ENCODE results near the gene MAP6D1.
"Not testable (repeated sequence)": the region's sequence is repeated elsewhere in the genome, so short reads cannot be mapped to it uniquely, and the experiment has no call there.

The MAP6D1 gene

DNA sequence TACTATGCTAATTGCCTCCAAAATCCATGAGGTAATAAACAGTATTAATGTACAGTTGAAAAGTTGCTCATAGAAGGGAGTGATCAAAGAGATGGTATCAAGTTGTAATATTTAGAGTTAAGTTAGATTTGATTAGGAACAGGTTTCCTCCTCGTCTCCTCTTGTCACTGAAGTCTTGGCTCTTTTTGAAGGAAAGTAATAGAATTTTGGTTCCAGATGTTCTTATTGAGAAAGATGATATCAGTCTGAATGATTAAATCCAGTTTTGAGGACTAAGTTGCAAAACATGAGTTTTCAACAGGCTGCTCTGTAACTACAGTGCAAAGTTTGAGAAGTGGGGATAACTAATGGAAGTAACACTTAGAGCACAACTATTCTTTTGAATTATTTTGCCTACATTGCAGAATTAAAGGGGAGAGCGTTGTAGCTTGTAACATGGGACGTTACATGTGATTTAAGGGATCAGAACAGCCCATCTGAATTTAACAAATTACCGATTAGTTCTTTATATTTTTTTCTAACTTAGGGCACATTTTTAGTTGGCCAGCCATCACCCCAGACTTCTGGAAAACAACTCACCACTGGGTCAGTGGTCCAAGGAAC lies 48.3 kb downstream of the MAP6D1 start:
- Histone ChIP-seq H3K9me2 (replicated peaks; ENCODE audit: low read depth, low read length) (no peaks in the 10 kb centered on the region), H3K36me3 (ENCODE audit: insufficient read depth, low read length) (peaks cover 90% of the 10 kb centered on the region), H3K4me2 (ENCODE audit: low read depth, low read length, poor library complexity, severe bottlenecking) (no peak overlapping the region), H3K9ac (ENCODE audit: low read depth, low read length, poor library complexity, severe bottlenecking) (no peak overlapping the region), H3K79me2 (ENCODE audit: insufficient read depth, low read length) (no peaks in the 10 kb centered on the region), H3K27me3 (ENCODE audit: insufficient read depth, low read length, poor library complexity, severe bottlenecking) (no peaks in the 10 kb centered on the region), H3K4me3 (ENCODE audit: low read length, poor library complexity, severe bottlenecking) (no peak overlapping the region), H3K9me3 (ENCODE audit: insufficient read depth, low read depth, low read length) (no peaks in the 10 kb centered on the region), H3K4me1 (ENCODE audit: insufficient read depth, low read length, poor library complexity, severe bottlenecking) (no peaks in the 10 kb centered on the region), H4K20me1 (ENCODE audit: insufficient read depth, low read length, poor library complexity, severe bottlenecking) (no peaks in the 10 kb centered on the region), H3F3A (ENCODE audit: low read depth) (no peaks in the 10 kb centered on the region), H2AFZ (ENCODE audit: low read length) (no peak overlapping the region)
- TF ChIP-seq EZH2phosphoT487 (IDR thresholded peaks at IDR 0.05; ENCODE audit: borderline replicate concordance), result no peak
- TF ChIP-seq, protein P1, sequence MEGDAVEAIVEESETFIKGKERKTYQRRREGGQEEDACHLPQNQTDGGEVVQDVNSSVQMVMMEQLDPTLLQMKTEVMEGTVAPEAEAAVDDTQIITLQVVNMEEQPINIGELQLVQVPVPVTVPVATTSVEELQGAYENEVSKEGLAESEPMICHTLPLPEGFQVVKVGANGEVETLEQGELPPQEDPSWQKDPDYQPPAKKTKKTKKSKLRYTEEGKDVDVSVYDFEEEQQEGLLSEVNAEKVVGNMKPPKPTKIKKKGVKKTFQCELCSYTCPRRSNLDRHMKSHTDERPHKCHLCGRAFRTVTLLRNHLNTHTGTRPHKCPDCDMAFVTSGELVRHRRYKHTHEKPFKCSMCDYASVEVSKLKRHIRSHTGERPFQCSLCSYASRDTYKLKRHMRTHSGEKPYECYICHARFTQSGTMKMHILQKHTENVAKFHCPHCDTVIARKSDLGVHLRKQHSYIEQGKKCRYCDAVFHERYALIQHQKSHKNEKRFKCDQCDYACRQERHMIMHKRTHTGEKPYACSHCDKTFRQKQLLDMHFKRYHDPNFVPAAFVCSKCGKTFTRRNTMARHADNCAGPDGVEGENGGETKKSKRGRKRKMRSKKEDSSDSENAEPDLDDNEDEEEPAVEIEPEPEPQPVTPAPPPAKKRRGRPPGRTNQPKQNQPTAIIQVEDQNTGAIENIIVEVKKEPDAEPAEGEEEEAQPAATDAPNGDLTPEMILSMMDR (conservative IDR thresholded peaks at IDR 0.05; ENCODE audit: low read length), result no peak

DNA sequence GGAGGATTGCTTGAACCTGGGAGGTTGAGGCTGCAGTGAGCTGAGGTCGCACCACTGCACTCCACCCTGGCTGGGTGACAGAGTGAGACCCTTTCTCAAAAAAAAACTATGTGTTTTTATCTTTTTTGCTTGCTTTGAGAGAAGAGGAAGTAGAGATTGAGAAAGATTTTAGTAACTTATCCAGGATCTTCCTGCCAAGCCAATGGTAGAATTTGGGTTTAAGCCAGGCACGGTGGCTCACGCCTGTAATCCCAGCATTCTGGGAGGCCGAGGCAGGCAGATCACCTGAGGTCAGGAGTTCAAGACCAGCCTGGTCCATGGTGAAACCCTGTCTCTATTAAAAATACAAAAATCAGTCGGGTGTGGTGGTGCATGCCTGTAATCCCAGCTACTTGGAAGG lies 48.9 kb downstream of the MAP6D1 start:
- not testable (repeated sequence) for H3K79me2 ChIP-seq (ENCODE audit: insufficient read depth, low read length); H3K27me3 ChIP-seq (ENCODE audit: insufficient read depth, low read length, poor library complexity, severe bottlenecking)
- H3K36me3 ChIP-seq (ENCODE audit: insufficient read depth, low read length), result peaks cover 87% of the 10 kb centered on the region

DNA sequence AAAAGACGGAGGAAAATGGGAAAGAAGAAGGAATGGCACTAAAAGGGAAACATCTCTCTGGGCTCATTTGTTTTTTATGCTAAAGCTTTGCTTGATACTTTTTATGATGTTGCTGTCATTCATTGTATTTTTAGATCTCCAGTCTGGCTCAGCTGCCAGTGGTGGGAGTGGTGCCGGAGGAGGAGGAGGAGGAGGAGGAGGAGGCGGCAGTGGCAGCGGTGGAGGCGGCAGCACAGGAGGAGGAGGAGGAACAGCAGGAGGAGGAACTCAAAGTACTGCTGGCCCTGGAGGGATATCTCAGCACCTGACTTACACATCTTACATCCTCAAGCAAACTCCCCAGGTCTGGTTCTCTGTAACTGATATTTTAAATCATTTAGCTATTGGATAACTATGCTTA lies 49.6 kb downstream of the MAP6D1 start:
- no peaks in the 10 kb centered on the region for H3K9me3 ChIP-seq (ENCODE audit: insufficient read depth, low read depth, low read length)
- H3K9ac ChIP-seq (ENCODE audit: low read depth, low read length, poor library complexity, severe bottlenecking), result no peak overlapping the region
- no peaks in the 10 kb centered on the region for H3K79me2 ChIP-seq (ENCODE audit: insufficient read depth, low read length)
- H3K4me2 ChIP-seq (ENCODE audit: low read depth, low read length, poor library complexity, severe bottlenecking), result no peak overlapping the region
- H4K20me1 ChIP-seq (ENCODE audit: insufficient read depth, low read length, poor library complexity, severe bottlenecking), result no peaks in the 10 kb centered on the region
- H3F3A ChIP-seq (ENCODE audit: low read depth), result no peaks in the 10 kb centered on the region
- H3K4me3 ChIP-seq (ENCODE audit: low read length, poor library complexity, severe bottlenecking), result no peak overlapping the region
- H3K36me3 ChIP-seq (ENCODE audit: insufficient read depth, low read length), result peaks cover 85% of the 10 kb centered on the region
- H2AFZ ChIP-seq (ENCODE audit: low read length), result no peak overlapping the region
- no peaks in the 10 kb centered on the region for H3K27me3 ChIP-seq (ENCODE audit: insufficient read depth, low read length, poor library complexity, severe bottlenecking)
- no peaks in the 10 kb centered on the region for H3K9me2 ChIP-seq (replicated peaks; ENCODE audit: low read depth, low read length)
- no peaks in the 10 kb centered on the region for H3K4me1 ChIP-seq (ENCODE audit: insufficient read depth, low read length, poor library complexity, severe bottlenecking)
- no peak for TF ChIP-seq EZH2phosphoT487 (IDR thresholded peaks at IDR 0.05; ENCODE audit: borderline replicate concordance)
- TF ChIP-seq, protein P1 (conservative IDR thresholded peaks at IDR 0.05; ENCODE audit: low read length), result no peak

More for the DNA sequence above, 48.9 kb downstream of the MAP6D1 start:
- not testable (repeated sequence) for H3F3A ChIP-seq (ENCODE audit: low read depth); H3K4me1 ChIP-seq (ENCODE audit: insufficient read depth, low read length, poor library complexity, severe bottlenecking); H3K9ac ChIP-seq (ENCODE audit: low read depth, low read length, poor library complexity, severe bottlenecking); H3K4me2 ChIP-seq (ENCODE audit: low read depth, low read length, poor library complexity, severe bottlenecking); H3K9me2 ChIP-seq (replicated peaks; ENCODE audit: low read depth, low read length); H2AFZ ChIP-seq (ENCODE audit: low read length); H3K4me3 ChIP-seq (ENCODE audit: low read length, poor library complexity, severe bottlenecking); H4K20me1 ChIP-seq (ENCODE audit: insufficient read depth, low read length, poor library complexity, severe bottlenecking); H3K9me3 ChIP-seq (ENCODE audit: insufficient read depth, low read depth, low read length)

DNA sequence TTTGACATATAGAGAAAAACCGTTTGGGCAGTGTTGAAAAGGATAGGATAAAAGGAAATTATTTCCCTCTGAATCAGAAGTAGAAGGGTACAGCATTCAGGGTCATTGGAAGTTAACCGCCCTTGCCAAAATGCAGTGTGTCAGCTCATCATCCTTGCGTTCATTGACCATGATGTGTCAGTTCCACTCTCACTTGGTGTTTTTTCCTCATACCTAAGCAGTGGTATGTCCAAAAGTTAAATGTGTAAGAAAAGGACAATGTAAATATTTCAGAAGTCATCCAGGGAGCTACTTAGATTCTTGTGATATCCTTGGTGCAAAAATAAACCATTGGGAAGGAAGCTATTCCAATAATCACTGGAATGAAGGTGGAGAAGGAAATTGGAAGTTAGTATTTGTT lies 50.7 kb downstream of the MAP6D1 start:
- no peaks in the 10 kb centered on the region for H3K4me1 ChIP-seq (ENCODE audit: insufficient read depth, low read length, poor library complexity, severe bottlenecking)
- H2AFZ ChIP-seq (ENCODE audit: low read length), result no peak overlapping the region
- no peaks in the 10 kb centered on the region for H3F3A ChIP-seq (ENCODE audit: low read depth)
- H3K9ac ChIP-seq (ENCODE audit: low read depth, low read length, poor library complexity, severe bottlenecking), result no peak overlapping the region
- TF ChIP-seq, protein P1 (conservative IDR thresholded peaks at IDR 0.05; ENCODE audit: low read length), result no peak
- no peak for TF ChIP-seq EZH2phosphoT487 (IDR thresholded peaks at IDR 0.05; ENCODE audit: borderline replicate concordance)
- no peak overlapping the region for H3K4me2 ChIP-seq (ENCODE audit: low read depth, low read length, poor library complexity, severe bottlenecking)
- H3K4me3 ChIP-seq (ENCODE audit: low read length, poor library complexity, severe bottlenecking), result no peak overlapping the region
- H3K36me3 ChIP-seq (ENCODE audit: insufficient read depth, low read length), result peaks cover 79% of the 10 kb centered on the region
- H3K27me3 ChIP-seq (ENCODE audit: insufficient read depth, low read length, poor library complexity, severe bottlenecking), result no peaks in the 10 kb centered on the region
- H3K9me3 ChIP-seq (ENCODE audit: insufficient read depth, low read depth, low read length), result no peaks in the 10 kb centered on the region
- no peaks in the 10 kb centered on the region for H4K20me1 ChIP-seq (ENCODE audit: insufficient read depth, low read length, poor library complexity, severe bottlenecking)
- H3K9me2 ChIP-seq (replicated peaks; ENCODE audit: low read depth, low read length), result no peaks in the 10 kb centered on the region
- no peaks in the 10 kb centered on the region for H3K79me2 ChIP-seq (ENCODE audit: insufficient read depth, low read length)

Measured in Loucy (cell line).